GM12878 (cell line): Measurements from ENCODE around the gene SLA2. TPM values are rescaled to one million over a fixed set of nuclear protein-coding genes. Genes with fewer than 3 reads are reported as not detected.
A peak's percentile ranks its signal among the peaks of the same experiment; 100 is the strongest.

Experiments used
- ATAC-seq: fragments of 200-7000 bp; cut with Tn5 transposase; 3 replicates; pipeline ENCODE4 v1.9.1; 2020; ENCODE audit warnings: mild to moderate bottlenecking, moderate library complexity
- BruUV-seq: library from RNA; stranded (reverse); fragments of 400-500 nt; replicated peaks from 2 replicates; lab custom pipeline; 2021; lab: Mats Ljungman, UMichigan
- CTCF ChIA-PET: fragments of 300-600 bp; sonication (Branson Sonifier 250); formaldehyde crosslinking; extraction: SDS; loops from one replicate; lab custom pipeline; 2021; ENCODE audit warnings: inconsistent platforms; lab: Yijun Ruan, JAX
- POLR2A ChIA-PET: fragments of 350-600 bp; formaldehyde crosslinking; extraction: SDS; loops from one replicate; lab custom pipeline; 2021; ENCODE audit warnings: inconsistent platforms; lab: Charles Lee
- RAD21 ChIA-PET: fragments of 300-600 bp; sonication (Branson Sonifier 250); formaldehyde crosslinking; loops from one replicate; lab custom pipeline; 2023; ENCODE audit warnings: antibody characterized with exemption; ENCODE audit not compliant: unreplicated experiment; lab: Charles Lee
- SMC1A ChIA-PET: fragments of 300-600 bp; sonication (Branson Sonifier 250); formaldehyde crosslinking; loops from one replicate; lab custom pipeline; 2023; ENCODE audit not compliant: unreplicated experiment, uncharacterized antibody; lab: Charles Lee
- DNase-seq: peaks from one replicate; pipeline ENCODE4 v3.0.0-alpha.2; 2011; ENCODE audit warnings: low read depth, low spot score
- FAIRE-seq: peaks from 3 replicates; lab custom pipeline; 2011; peaks lifted over from hg19 to GRCh38; lab: Jason Lieb, UNC
- H2AFZ ChIP-seq: 2 replicates; pipeline ENCODE4 v1.6.0; 2011; ENCODE audit warnings: low read depth, low read length, control low read depth; ENCODE audit not compliant: control insufficient read depth
- H3K27ac ChIP-seq: 2 replicates; pipeline ENCODE4 v1.5.1; 2011; ENCODE audit warnings: control low read depth; ENCODE audit not compliant: control insufficient read depth, insufficient read depth
- H3K27me3 ChIP-seq, 2 experiments: replicated peaks in 1 of 2; 2 replicates each; pipeline versions ENCODE4 v1.6.0 to v1.6.1; 2011; ENCODE audit warnings: low read length in 1 of 2; ENCODE audit not compliant: control insufficient read depth in 2 of 2, insufficient read depth in 2 of 2
- H3K36me3 ChIP-seq, 2 experiments: 2 replicates each; pipeline ENCODE4 v1.5.1; 2011; ENCODE audit warnings: low read length in 1 of 2; ENCODE audit not compliant: control insufficient read depth in 2 of 2, insufficient read depth in 2 of 2
- H3K4me1 ChIP-seq: 2 replicates; pipeline ENCODE4 v1.6.1; 2011; ENCODE audit warnings: mild to moderate bottlenecking, low read length, moderate library complexity, mixed read lengths; ENCODE audit not compliant: control insufficient read depth, insufficient read depth
- H3K4me2 ChIP-seq: 2 replicates; pipeline ENCODE4 v1.6.0; 2011; ENCODE audit warnings: control low read depth; ENCODE audit not compliant: control insufficient read depth, insufficient read depth
- H3K4me3 ChIP-seq: fragments of 200-600 bp; sonication (generic); 2 replicates; pipeline ENCODE4 v1.5.1; 2016
- H3K79me2 ChIP-seq: 2 replicates; pipeline ENCODE4 v1.6.0; 2011; ENCODE audit warnings: low read length; ENCODE audit not compliant: control insufficient read depth, insufficient read depth
- H3K9ac ChIP-seq: 2 replicates; pipeline ENCODE4 v1.8.0; 2011; ENCODE audit warnings: low read length, control low read depth, mixed read lengths; ENCODE audit not compliant: control insufficient read depth, insufficient read depth
- H3K9me3 ChIP-seq: replicated peaks from 3 replicates; pipeline ENCODE4 v1.5.1; 2011; ENCODE audit warnings: mild to moderate bottlenecking, low read length; ENCODE audit not compliant: control insufficient read depth, insufficient read depth
- H4K20me1 ChIP-seq: 2 replicates; pipeline ENCODE4 v1.6.0; 2011; ENCODE audit not compliant: control insufficient read depth, insufficient read depth
- BHLHE40 ChIP-seq, 2 experiments: fragments of 450-650 bp in 1 of 2; IDR thresholded peaks; 2 replicates each; pipeline ENCODE4 v1.6.1; 2011 to 2017; ENCODE audit warnings: low read depth in 2 of 2, borderline replicate concordance in 1 of 2, improper control_type of control experiment in 1 of 2, low read length in 1 of 2, mild to moderate bottlenecking in 1 of 2
- JUND ChIP-seq: IDR thresholded peaks from 2 replicates; pipeline ENCODE4 v1.6.1; 2012; ENCODE audit warnings: low read depth, mild to moderate bottlenecking, low read length, improper control_type of control experiment, moderate library complexity
- NR2F1 ChIP-seq: fragments of 450-650 bp; conservative IDR thresholded peaks from 2 replicates; pipeline ENCODE4 v1.6.1; 2017; ENCODE audit warnings: mild to moderate bottlenecking
- RB1 ChIP-seq: fragments of 450-650 bp; formaldehyde crosslinking; IDR thresholded peaks from 2 replicates; pipeline ENCODE4 v1.6.1; 2017; ENCODE audit warnings: mild to moderate bottlenecking, borderline replicate concordance
- WGBS: methylation state at CpG from one replicate; pipeline ENCODE4 v1.1.6; 2016; ENCODE audit warnings: low lambda C conversion rate; ENCODE audit not compliant: insufficient replicate concordance, insufficient coverage; ENCODE audit errors: missing lambda C conversion rate; 5-methylcytosine and 5-hydroxymethylcytosine counted together
- in situ Hi-C: fragments of 300-500 bp; cut with MboI; formaldehyde crosslinking; loops from 9 replicates; pipeline ENCODE4 v1.14.3; 2018; ENCODE audit warnings: mixed read lengths
- intact Hi-C: fragments of 100-400 bp; cut with micrococcal nuclease; formaldehyde crosslinking; loops from one replicate; pipeline ENCODE4 v1.14.2; 2022; ENCODE audit not compliant: unreplicated experiment
- polyA plus RNA-seq, 11 experiments: library from polyadenylated mRNA; depleted of rRNA in 4 of 11; unstranded in 6 of 11; stranded (reverse) in 5 of 11; fragments of >200 nt; fragmentation: Nextera tagmentation in 4 of 11; fragmentation: Illumina TruSeq in 1 of 11; extraction: Ambion mirVana in 4 of 11; extraction: Trizol in 1 of 11; gene quantifications; 1 replicate in 1 of 11; 2 replicates in 10 of 11; pipeline versions ENCODE4 v1.2.1 to v1.2.3, GENCODE V29; 2011 to 2016; ENCODE audit warnings: inconsistent platforms in 2 of 11, missing spikeins in 2 of 11, low read depth in 1 of 11
- total RNA-seq, 4 experiments: library from RNA; depleted of rRNA in 3 of 4; stranded (reverse); fragments of >200 nt in 3 of 4; fragmentation: Illumina TruSeq in 1 of 4; extraction: Trizol in 1 of 4; gene quantifications; 2 replicates each; pipeline versions ENCODE4 v1.2.1 to v1.2.3, GENCODE V29; 2013 to 2021
- TF ChIP-seq, protein P1 (sequence below): fragments of 450-650 bp; IDR thresholded peaks from 2 replicates; pipeline ENCODE4 v1.6.1; 2017; ENCODE audit warnings: low read depth, mild to moderate bottlenecking, moderate library complexity

SLA2 gene
- total and polyA plus RNA-seq, 10 of the 15 experiments (the other 5 are each of a cell fraction or from before 2014, with no cell fraction given), result 0.29 to 3.3 (median 1.4) TPM

GRCh38 chr20:36587388-36588070 lies 58.5 kb downstream of the SLA2 start:
- Histone ChIP-seq H3K9me3 (no peaks in the 10 kb centered on the region; the same call in 2 of the 3 replicates), H3K27me3 (no peaks in the 10 kb centered on the region), H3K9ac (no peak overlapping the region), H2AFZ (no peak overlapping the region), H3K4me3 (no peak overlapping the region), H3K4me1 (peaks cover 5% of the 10 kb centered on the region), H3K27ac (peak overlapping the region; percentile 35), H3K4me2 (no peak overlapping the region), H4K20me1 (no peaks in the 10 kb centered on the region), H3K79me2 (peaks cover 1% of the 10 kb centered on the region), H3K36me3 (peaks cover 10 to 20% of the 10 kb centered on the region in 2 experiments; a peak in 3 of 4 replicates)
- in situ Hi-C loops, result no loop called here
- BruUV-seq, result no TSS peak
- ATAC-seq, result peak; percentile 58
- ChIA-PET RAD21 (interaction anchor here (0.7 to 1.9 kb wide), 7 partner anchors 8 to 102 kb away, joined by 3 to 10 read pairs (median 6); partner anchors contain the start of gene TGIF2), CTCF (interaction anchor here (1.0 to 5.9 kb wide), 7 partner anchors 12 to 295 kb away, joined by 3 to 65 read pairs (median 3); partner anchors contain the start of genes RAB5IF and TGIF2), POLR2A (interaction anchor here (0.6 to 5.9 kb wide), 6 partner anchors 9 to 288 kb away, joined by 3 to 46 read pairs (median 7); partner anchors contain the start of genes RAB5IF and TGIF2), SMC1A (interaction anchor here (1.0 to 5.1 kb wide), 6 partner anchors 11 to 115 kb away, joined by 3 to 32 read pairs (median 4); partner anchors contain the start of gene RAB5IF)
- no peak for DNase-seq
- TF ChIP-seq RB1 (no peak), BHLHE40 (IDR thresholded peaks at IDR 0.05; ENCODE audit: borderline replicate concordance in 1 of 2, low read depth in 2 of 2, low read length in 1 of 2) (peak in 1 of 2 experiments; percentile 73; a peak in 2 of 4 replicates), NR2F1 (peak; percentile 53; the same call in 1 of the 2 replicates), JUND (no peak)
- TF ChIP-seq, protein P1, sequence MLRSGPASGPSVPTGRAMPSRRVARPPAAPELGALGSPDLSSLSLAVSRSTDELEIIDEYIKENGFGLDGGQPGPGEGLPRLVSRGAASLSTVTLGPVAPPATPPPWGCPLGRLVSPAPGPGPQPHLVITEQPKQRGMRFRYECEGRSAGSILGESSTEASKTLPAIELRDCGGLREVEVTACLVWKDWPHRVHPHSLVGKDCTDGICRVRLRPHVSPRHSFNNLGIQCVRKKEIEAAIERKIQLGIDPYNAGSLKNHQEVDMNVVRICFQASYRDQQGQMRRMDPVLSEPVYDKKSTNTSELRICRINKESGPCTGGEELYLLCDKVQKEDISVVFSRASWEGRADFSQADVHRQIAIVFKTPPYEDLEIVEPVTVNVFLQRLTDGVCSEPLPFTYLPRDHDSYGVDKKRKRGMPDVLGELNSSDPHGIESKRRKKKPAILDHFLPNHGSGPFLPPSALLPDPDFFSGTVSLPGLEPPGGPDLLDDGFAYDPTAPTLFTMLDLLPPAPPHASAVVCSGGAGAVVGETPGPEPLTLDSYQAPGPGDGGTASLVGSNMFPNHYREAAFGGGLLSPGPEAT, result 0 out of 2 replicates have a peak, but pooled peaks have one; percentile 32
- intact Hi-C loops, result no loop called here
- WGBS, result 62% methylated on average over 3 of the region's 3 CpGs
- peak; percentile 23 for FAIRE-seq
